HG03460 (cell line): ENCODE measurements around the gene AP4E1.
"Not testable (repeated sequence)": the region's sequence is repeated elsewhere in the genome, so short reads cannot be mapped to it uniquely, and the experiment has no call there.

Experiments
- ATAC-seq: cut with Tn5 transposase; IDR thresholded peaks from one replicate; pipeline ENCODE4 v1.9.1; 2021; ENCODE audit not compliant: unreplicated experiment

Gene AP4E1

GRCh38 chr15:50908209-50909009, at the start of gene AP4E1:
Gene AP4E1, plus strand, starts transcription at chr15:50908683. Its CDS starts 96 bp downstream, at chr15:50908779.
- ATAC-seq = peak; percentile 45

- no peak for ATAC-seq
These were observed 47.7 kb upstream of the AP4E1 start for GRCh38 chr15:50860824-50861223.

GRCh38 chr15:50862553-50862952, 45.9 kb upstream of the AP4E1 start:
- no peak for ATAC-seq

- no peak for ATAC-seq
These were observed 43.6 kb upstream of the AP4E1 start for GRCh38 chr15:50864873-50865272.

- ATAC-seq = no peak
These were observed 42.7 kb upstream of the AP4E1 start for GRCh38 chr15:50865515-50866353.

- ATAC-seq = no peak
These were observed 36.7 kb upstream of the AP4E1 start for GRCh38 chr15:50871832-50872231.

- ATAC-seq = no peak
These were observed 35.6 kb upstream of the AP4E1 start for GRCh38 chr15:50872832-50873426.

GRCh38 chr15:50873935-50874361, 34.5 kb upstream of the AP4E1 start:
- no peak for ATAC-seq

- not testable (repeated sequence) for ATAC-seq
These were observed 33.2 kb upstream of the AP4E1 start for GRCh38 chr15:50875238-50875637.

GRCh38 chr15:50876260-50876988, 32.1 kb upstream of the AP4E1 start:
- ATAC-seq = no peak

GRCh38 chr15:50876989-50877360, 31.5 kb upstream of the AP4E1 start:
- ATAC-seq = no peak

- peak; percentile 56 for ATAC-seq
These were observed 29.4 kb upstream of the AP4E1 start for GRCh38 chr15:50879016-50879617.

GRCh38 chr15:50880206-50880605, 28.3 kb upstream of the AP4E1 start:
- ATAC-seq = no peak

- peak; percentile 27 for ATAC-seq
These were observed 27.8 kb upstream of the AP4E1 start for GRCh38 chr15:50880651-50881114.

- ATAC-seq = no peak
These were observed 27.1 kb upstream of the AP4E1 start for GRCh38 chr15:50881121-50882048.

- ATAC-seq = no peak
These were observed 24.6 kb upstream of the AP4E1 start for GRCh38 chr15:50883903-50884302.

- no peak for ATAC-seq
These were observed 23.9 kb upstream of the AP4E1 start for GRCh38 chr15:50884540-50884939.

GRCh38 chr15:50886139-50886467, 22.4 kb upstream of the AP4E1 start:
- ATAC-seq = no peak

- no peak for ATAC-seq
These were observed 21.7 kb upstream of the AP4E1 start for GRCh38 chr15:50886611-50887345.
